GM19025 (cell line): ENCODE data around the gene ANKRD34A.
A peak's percentile ranks its signal among the peaks of the same experiment; 100 is the strongest.
"Not testable (repeated sequence)": the region's sequence is repeated elsewhere in the genome, so short reads cannot be mapped to it uniquely, and the experiment has no call there.

ENCODE experiments used
- ATAC-seq: cut with Tn5 transposase; IDR thresholded peaks from one replicate; pipeline ENCODE4 v1.9.1; 2021; ENCODE audit warnings: mild to moderate bottlenecking, low read depth, moderate library complexity; ENCODE audit not compliant: unreplicated experiment

Gene ANKRD34A

GRCh38 chr1:145951526-145951925, 12.8 kb downstream of the ANKRD34A start:
- ATAC-seq: no peak

- no peak for ATAC-seq
Observed at GRCh38 chr1:145949219-145949618, 15.2 kb downstream of the ANKRD34A start.

- no peak for ATAC-seq
Observed at GRCh38 chr1:145947551-145947950, 16.8 kb downstream of the ANKRD34A start.

GRCh38 chr1:145946477-145946986, 17.8 kb downstream of the ANKRD34A start:
- no peak for ATAC-seq

GRCh38 chr1:145944532-145944931, 19.8 kb downstream of the ANKRD34A start:
- ATAC-seq: no peak

GRCh38 chr1:145942871-145943270, 21.5 kb downstream of the ANKRD34A start:
- ATAC-seq: no peak

- ATAC-seq: no peak
Observed at GRCh38 chr1:145942405-145942804, 22.0 kb downstream of the ANKRD34A start.

GRCh38 chr1:145937436-145937835, 26.9 kb downstream of the ANKRD34A start:
- ATAC-seq: no peak

- ATAC-seq: no peak
Observed at GRCh38 chr1:145936247-145936646, 28.1 kb downstream of the ANKRD34A start.

- ATAC-seq: no peak
Observed at GRCh38 chr1:145935708-145936107, 28.7 kb downstream of the ANKRD34A start.

GRCh38 chr1:145932522-145933009, 31.8 kb downstream of the ANKRD34A start:
- ATAC-seq: not testable (repeated sequence)

GRCh38 chr1:145927916-145928643, 36.3 kb downstream of the ANKRD34A start:
- ATAC-seq: no peak

GRCh38 chr1:145927063-145927886, 37.1 kb downstream of the ANKRD34A start, which contains the start of gene RBM8A:
TSS of gene RBM8A (minus strand) at chr1:145927484. CDS start at chr1:145927426, 58 bp downstream.
- peak; percentile 97 for ATAC-seq

- no peak for ATAC-seq
Observed at GRCh38 chr1:145926686-145927062, 37.7 kb downstream of the ANKRD34A start.

GRCh38 chr1:145922266-145922665, 42.1 kb downstream of the ANKRD34A start:
- ATAC-seq: no peak

GRCh38 chr1:145920297-145920696, 44.1 kb downstream of the ANKRD34A start:
- not testable (repeated sequence) for ATAC-seq

- ATAC-seq: peak; percentile 9
Observed at GRCh38 chr1:145918992-145919939, 45.1 kb downstream of the ANKRD34A start.

GRCh38 chr1:145918144-145918991, 46.0 kb downstream of the ANKRD34A start, which contains the start of gene PEX11B:
TSS of gene PEX11B (minus strand) at chr1:145918717. CDS start at chr1:145918688, 29 bp downstream.
- peak; percentile 89 for ATAC-seq

- no peak for ATAC-seq
Observed at GRCh38 chr1:145917595-145917994, 46.8 kb downstream of the ANKRD34A start.
